ENCODE data around the gene BCL7B.

DNA sequence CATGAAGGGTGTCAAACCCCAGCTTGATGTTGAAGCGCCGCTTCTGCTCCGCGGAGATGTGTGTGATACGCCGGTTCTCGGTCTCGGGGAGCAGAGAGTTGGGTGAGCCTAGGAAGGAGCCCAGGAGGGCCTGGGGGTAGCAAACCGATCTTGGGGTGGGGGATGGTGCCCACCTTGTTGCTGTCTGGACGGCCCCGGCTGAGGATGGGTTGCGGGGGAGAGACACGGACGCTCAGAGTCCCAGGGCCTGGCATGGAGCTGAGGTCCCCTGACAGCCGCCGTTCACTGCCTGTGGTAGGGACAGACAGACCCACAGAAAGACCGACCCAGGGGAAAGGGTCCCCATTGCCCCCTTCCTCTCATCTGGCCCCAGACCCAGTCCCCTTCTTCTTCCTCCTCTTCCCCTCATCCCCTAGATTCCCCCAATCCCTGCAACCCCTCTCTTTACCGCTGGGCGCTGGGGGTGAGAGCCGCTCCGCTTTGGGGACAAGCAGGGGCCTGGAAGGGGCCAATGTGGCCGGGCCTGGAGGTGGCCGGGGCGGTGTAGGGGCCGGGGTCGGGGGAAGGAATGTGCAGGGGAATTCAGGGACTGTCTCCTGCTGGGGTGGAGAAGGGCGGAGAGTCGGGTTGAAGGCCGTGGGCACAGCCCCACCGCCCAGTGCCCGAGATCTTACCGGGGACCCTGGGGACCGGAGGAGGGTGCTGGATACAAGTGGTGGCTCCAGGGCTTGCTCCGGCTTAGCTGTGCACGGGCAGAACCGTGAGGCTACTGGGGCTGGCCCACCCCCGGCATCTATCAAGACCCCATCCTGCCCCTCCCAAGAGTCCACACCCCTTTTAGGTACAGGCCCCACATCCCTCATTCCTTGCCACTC is 38.9 kb upstream of the BCL7B start:
- TF ChIP-seq, protein P1, sequence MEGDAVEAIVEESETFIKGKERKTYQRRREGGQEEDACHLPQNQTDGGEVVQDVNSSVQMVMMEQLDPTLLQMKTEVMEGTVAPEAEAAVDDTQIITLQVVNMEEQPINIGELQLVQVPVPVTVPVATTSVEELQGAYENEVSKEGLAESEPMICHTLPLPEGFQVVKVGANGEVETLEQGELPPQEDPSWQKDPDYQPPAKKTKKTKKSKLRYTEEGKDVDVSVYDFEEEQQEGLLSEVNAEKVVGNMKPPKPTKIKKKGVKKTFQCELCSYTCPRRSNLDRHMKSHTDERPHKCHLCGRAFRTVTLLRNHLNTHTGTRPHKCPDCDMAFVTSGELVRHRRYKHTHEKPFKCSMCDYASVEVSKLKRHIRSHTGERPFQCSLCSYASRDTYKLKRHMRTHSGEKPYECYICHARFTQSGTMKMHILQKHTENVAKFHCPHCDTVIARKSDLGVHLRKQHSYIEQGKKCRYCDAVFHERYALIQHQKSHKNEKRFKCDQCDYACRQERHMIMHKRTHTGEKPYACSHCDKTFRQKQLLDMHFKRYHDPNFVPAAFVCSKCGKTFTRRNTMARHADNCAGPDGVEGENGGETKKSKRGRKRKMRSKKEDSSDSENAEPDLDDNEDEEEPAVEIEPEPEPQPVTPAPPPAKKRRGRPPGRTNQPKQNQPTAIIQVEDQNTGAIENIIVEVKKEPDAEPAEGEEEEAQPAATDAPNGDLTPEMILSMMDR (IDR thresholded peaks at IDR 0.05; ENCODE audit: insufficient read depth, low read length, poor library complexity, severe bottlenecking), result no peak
- TF ChIP-seq EZH2phosphoT487 (conservative IDR thresholded peaks at IDR 0.05; ENCODE audit: low read length), result no peak
